NT2/D1 (cell line): Measurements from ENCODE around the gene COMMD9.

Experiments used
- YY1 ChIP-seq: IDR thresholded peaks from 2 replicates; pipeline ENCODE4 v1.6.1; 2011; ENCODE audit not compliant: insufficient read length, insufficient read depth
- ZNF274 ChIP-seq: IDR thresholded peaks from 2 replicates; pipeline ENCODE4 v1.6.1; 2011; ENCODE audit warnings: mild to moderate bottlenecking, low read depth, low read length

GRCh38 chr11:36224209-36224882 is 64.9 kb downstream of the COMMD9 start:
- TF ChIP-seq ZNF274 (no peak), YY1 (no peak)
